Rectal smooth muscle tissue (tissue), 1 donor: ENCODE data around the gene RDH13.
A peak's percentile ranks its signal among the peaks of the same experiment; 100 is the strongest.
"Not testable (repeated sequence)": the region's sequence is repeated elsewhere in the genome, so short reads cannot be mapped to it uniquely, and the experiment has no call there.

Experiments
- H3K27ac ChIP-seq: one replicate; pipeline ENCODE4 v1.7.0; 2013; ENCODE audit warnings: low read depth, low read length, inconsistent platforms
- H3K27me3 ChIP-seq: one replicate; pipeline ENCODE4 v1.7.0; 2013; ENCODE audit warnings: low read length; ENCODE audit not compliant: control insufficient read depth, insufficient read depth
- H3K36me3 ChIP-seq: one replicate; pipeline ENCODE4 v1.7.0; 2013; ENCODE audit warnings: low read length; ENCODE audit not compliant: control insufficient read depth, insufficient read depth
- H3K4me1 ChIP-seq: one replicate; pipeline ENCODE4 v1.7.0; 2013; ENCODE audit warnings: low read length; ENCODE audit not compliant: control insufficient read depth, insufficient read depth
- H3K4me3 ChIP-seq: one replicate; pipeline ENCODE4 v1.7.0; 2013; ENCODE audit warnings: low read length
- H3K9ac ChIP-seq: one replicate; pipeline ENCODE4 v1.7.0; 2013; ENCODE audit warnings: low read length

The RDH13 gene

DNA sequence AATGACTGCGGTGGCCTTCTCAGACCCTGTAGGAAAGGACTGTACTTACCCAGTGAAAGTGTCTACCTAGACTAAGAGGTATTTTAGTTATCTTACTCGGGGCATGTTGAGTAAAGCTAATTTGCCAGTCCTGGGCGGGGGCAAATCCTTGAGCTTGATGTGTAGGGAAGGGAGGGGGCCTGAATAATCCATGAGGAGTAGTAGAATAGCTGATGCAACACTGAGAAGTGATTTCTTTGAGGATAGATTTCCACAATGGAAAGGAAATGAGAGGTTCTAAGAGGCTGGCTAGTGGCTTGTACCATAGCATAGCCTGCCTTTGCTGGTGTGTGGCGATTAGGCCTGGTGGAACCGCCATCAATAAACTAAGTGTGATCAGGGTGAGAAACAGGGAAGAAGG, 54.8 kb downstream of the RDH13 start:
- H3K27ac ChIP-seq, H3K27me3 ChIP-seq, H3K4me1 ChIP-seq, H3K9ac ChIP-seq, H3K36me3 ChIP-seq, H3K4me3 ChIP-seq: not testable (repeated sequence)

DNA sequence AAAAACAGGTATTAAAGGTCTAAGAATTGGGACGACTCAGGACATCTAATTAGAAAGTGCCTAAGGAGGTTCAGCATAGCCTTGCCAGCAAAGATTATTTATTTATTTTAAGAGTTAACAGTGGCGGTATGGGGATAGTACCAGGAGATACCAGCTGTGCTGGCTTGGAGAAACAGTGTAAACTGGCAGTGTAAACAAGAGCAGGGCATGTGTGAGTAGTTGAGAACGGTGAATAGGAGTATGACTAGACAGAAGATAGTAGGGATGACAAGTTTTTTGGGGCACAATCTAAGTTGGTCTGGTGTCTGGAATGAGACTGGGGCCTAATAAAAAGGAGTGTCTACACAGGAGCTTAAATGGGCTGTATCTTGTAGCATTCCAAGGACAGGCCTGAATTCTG, 55.4 kb downstream of the RDH13 start:
- not testable (repeated sequence) for H3K4me3 ChIP-seq, H3K36me3 ChIP-seq, H3K27me3 ChIP-seq, H3K4me1 ChIP-seq, H3K9ac ChIP-seq, H3K27ac ChIP-seq

DNA sequence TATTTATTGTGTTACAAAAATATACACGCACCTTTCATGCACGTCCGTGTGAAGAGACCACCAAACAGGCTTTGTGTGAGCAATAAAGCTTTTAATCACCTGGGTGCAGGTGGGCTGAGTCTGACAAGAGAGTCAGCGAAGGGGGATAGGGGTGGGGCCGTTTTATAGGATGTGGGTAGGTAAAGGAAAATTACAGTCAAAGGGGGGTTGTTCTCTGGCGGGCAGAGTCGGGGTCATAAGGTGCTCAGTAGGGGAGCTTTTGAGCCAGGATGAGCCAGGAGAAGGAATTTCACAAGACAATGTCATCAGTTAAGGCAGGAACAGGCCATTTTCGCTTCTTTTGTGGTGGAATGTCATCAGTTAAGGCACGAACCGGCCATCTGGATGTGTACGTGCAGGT, 56.2 kb downstream of the RDH13 start:
- not testable (repeated sequence) for H3K9ac ChIP-seq, H3K27me3 ChIP-seq, H3K4me3 ChIP-seq, H3K4me1 ChIP-seq, H3K27ac ChIP-seq, H3K36me3 ChIP-seq

DNA sequence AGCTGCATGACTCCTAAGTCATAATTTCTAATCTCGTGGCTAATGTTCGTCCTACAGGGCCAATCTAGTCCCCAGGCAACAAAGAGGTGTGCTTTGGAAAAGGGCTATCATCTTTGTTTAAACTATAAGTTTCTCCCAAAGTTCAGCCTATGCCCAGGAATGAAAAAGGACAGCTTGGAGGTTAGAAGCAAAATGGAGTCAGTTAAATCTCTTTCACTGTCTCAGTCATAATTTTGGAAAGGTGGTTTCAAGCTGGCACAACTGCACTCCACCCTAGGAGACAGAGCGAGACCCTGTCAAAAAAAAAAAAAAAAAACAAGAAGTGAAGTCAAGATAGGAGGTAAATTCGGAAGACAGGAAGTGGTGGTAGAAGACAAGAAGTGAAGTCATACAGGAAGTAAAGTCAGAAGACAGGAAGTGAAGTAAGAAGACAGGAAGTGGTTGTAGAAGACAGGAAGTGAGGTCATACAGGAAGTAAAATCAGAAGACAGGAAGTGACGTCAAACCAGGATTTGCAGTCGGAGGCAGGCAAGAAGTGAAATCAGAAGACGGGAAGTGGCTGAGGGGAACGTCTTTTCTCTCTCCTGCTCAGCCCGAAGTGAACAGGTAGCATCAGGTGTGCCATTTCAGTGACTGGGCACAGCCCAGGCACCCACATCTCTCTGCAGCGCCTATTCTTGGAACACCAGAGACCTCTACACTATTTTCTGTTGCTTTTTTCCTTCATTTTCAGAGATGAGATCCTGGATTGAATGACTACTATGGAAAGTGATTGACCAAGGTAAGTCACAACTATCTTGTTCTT, 57.1 kb downstream of the RDH13 start:
- Histone ChIP-seq H3K36me3 (no peaks in the 10 kb centered on the region), H3K9ac (no peak overlapping the region), H3K4me3 (peak overlapping the region; percentile 30), H3K4me1 (no peaks in the 10 kb centered on the region), H3K27ac (no peak overlapping the region), H3K27me3 (no peaks in the 10 kb centered on the region)

DNA sequence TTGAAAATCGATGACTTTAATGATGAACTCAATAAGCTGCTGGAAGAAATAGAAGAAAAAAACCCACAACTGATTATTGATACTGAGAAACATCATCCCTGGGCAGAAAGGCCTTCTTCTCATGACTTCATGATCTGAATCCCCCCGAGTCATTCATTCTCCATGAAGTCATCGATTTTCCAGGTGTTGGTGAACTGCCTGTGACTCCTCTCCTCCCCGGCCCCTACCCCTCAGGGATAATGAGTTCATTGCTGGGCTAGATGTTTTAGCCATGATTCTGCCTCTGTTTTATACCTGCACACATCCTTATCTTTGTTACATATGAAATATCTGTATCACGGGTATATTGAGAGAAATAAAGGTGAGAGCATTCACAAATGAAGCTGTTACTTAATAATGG, 62.2 kb downstream of the RDH13 start:
- H3K27ac ChIP-seq = no peak overlapping the region
- no peak overlapping the region for H3K9ac ChIP-seq
- H3K4me3 ChIP-seq = no peak overlapping the region
- no peaks in the 10 kb centered on the region for H3K36me3 ChIP-seq
- no peaks in the 10 kb centered on the region for H3K4me1 ChIP-seq
- no peaks in the 10 kb centered on the region for H3K27me3 ChIP-seq

DNA sequence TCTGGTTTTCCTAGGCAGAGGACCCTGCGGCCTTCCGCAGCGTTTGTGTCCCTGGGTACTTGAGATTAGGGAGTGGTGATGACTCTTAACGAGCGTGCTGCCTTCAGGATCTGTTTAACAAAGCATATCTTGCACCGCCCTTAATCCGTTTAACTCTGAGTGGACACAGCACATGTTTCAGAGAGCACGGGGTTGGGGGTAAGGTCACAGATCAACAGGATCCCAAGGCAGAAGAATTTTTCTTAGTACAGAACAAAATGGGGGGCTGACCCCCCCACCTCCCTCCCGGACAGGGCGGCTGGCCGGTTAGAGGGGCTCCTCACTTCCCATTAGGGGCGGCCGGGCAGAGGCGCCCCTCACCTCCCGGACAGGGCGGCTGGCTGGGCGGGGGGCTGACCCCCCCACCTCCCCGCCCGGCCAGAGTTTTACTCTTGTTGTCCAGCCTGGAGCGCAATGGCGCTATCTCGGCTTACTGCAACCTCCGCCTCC, 64.2 kb downstream of the RDH13 start:
- not testable (repeated sequence) for H3K36me3 ChIP-seq, H3K27ac ChIP-seq, H3K27me3 ChIP-seq, H3K9ac ChIP-seq, H3K4me3 ChIP-seq, H3K4me1 ChIP-seq

DNA sequence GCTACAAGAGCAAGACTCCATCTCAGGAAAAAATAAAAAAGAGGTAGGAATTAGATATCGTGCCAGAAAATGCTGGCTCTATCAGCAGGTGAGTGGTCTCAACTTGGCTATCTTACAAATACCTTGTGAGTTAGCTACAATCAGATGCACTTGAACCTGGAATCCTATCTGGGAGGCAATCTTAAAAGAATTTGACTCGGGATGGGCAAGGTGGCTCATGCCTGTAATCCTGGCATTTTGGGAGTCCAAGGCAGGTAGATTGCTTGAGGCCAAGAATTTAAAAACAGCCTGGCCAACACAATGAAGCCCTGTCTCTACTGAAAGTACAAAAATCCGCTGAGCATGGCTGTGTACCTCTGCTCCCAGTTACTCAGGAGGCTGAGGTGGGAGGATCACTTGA, 67.4 kb downstream of the RDH13 start:
- H3K4me3 ChIP-seq = no peak overlapping the region
- H3K27me3 ChIP-seq = no peaks in the 10 kb centered on the region
- H3K4me1 ChIP-seq = no peaks in the 10 kb centered on the region
- no peak overlapping the region for H3K27ac ChIP-seq
- H3K9ac ChIP-seq = no peak overlapping the region
- no peaks in the 10 kb centered on the region for H3K36me3 ChIP-seq
